IMR-90 (cell line): ENCODE results near the gene DNAJB7. TPM values are rescaled to one million over a fixed set of nuclear protein-coding genes. Genes with fewer than 3 reads are reported as not detected.

Source experiments
- ATAC-seq: fragments of 200-7000 bp; cut with Tn5 transposase; 2 replicates; pipeline ENCODE4 v1.9.1; 2020; ENCODE audit warnings: low read depth, mild to moderate bottlenecking, moderate library complexity
- BruUV-seq: library from RNA; stranded (reverse); fragments of 400-500 nt; replicated peaks from 2 replicates; lab custom pipeline; 2021; lab: Mats Ljungman, UMichigan
- CTCF ChIA-PET: fragments of 300-600 bp; formaldehyde crosslinking; extraction: SDS; loops from one replicate; lab custom pipeline; 2021; ENCODE audit warnings: antibody characterized with exemption; lab: Yijun Ruan, JAX
- POLR2A ChIA-PET: fragments of 300-600 bp; sonication (Branson Sonifier 250); formaldehyde crosslinking; loops from one replicate; lab custom pipeline; 2022; ENCODE audit warnings: antibody characterized with exemption; ENCODE audit not compliant: unreplicated experiment; lab: Charles Lee
- DNase-seq: peaks from one replicate; pipeline ENCODE4 v3.0.0; 2013
- H2AFZ ChIP-seq: replicated peaks from 2 replicates; pipeline ENCODE3; 2013; ENCODE audit warnings: low read length, mild to moderate bottlenecking; ENCODE audit not compliant: poor library complexity
- H2AK5ac ChIP-seq: 2 replicates; pipeline ENCODE4 v1.6.1; 2013; ENCODE audit warnings: low read depth, low read length, inconsistent platforms
- H2AK9ac ChIP-seq: replicated peaks from 2 replicates; pipeline ENCODE3; 2013; ENCODE audit warnings: mild to moderate bottlenecking, low read depth, low read length, moderate library complexity; ENCODE audit not compliant: poor library complexity
- H2BK120ac ChIP-seq: 2 replicates; pipeline ENCODE4 v1.6.1; 2013; ENCODE audit warnings: low read depth, low read length, inconsistent platforms
- H2BK15ac ChIP-seq: 3 replicates; pipeline ENCODE4 v1.6.1; 2013; ENCODE audit warnings: low read depth, low read length, inconsistent platforms
- H2BK20ac ChIP-seq: 2 replicates; pipeline ENCODE4 v1.6.1; 2013; ENCODE audit warnings: low read depth, mild to moderate bottlenecking, inconsistent platforms, low read length, moderate library complexity
- H2BK5ac ChIP-seq: 2 replicates; pipeline ENCODE4 v1.6.1; 2013; ENCODE audit warnings: mild to moderate bottlenecking, low read depth, low read length, inconsistent platforms; ENCODE audit not compliant: poor library complexity, severe bottlenecking
- H3K14ac ChIP-seq: replicated peaks from 2 replicates; pipeline ENCODE4 v1.6.1; 2013; ENCODE audit warnings: low read depth, low read length, inconsistent platforms
- H3K18ac ChIP-seq: 2 replicates; pipeline ENCODE4 v1.6.1; 2013; ENCODE audit warnings: low read depth, low read length, control low read depth
- H3K23ac ChIP-seq: 2 replicates; pipeline ENCODE4 v1.6.1; 2013; ENCODE audit warnings: low read depth, low read length, inconsistent platforms
- H3K27ac ChIP-seq: 2 replicates; pipeline ENCODE4 v1.5.1; 2013; ENCODE audit warnings: mild to moderate bottlenecking, control low read depth, low read length; ENCODE audit not compliant: insufficient read depth
- H3K27me3 ChIP-seq: 2 replicates; pipeline ENCODE4 v1.6.1; 2013; ENCODE audit warnings: low read length; ENCODE audit not compliant: control insufficient read depth, insufficient read depth
- H3K36me3 ChIP-seq: 2 replicates; pipeline ENCODE4 v1.6.1; 2013; ENCODE audit warnings: low read length, mixed read lengths; ENCODE audit not compliant: control insufficient read depth, insufficient read depth
- H3K4ac ChIP-seq: 2 replicates; pipeline ENCODE4 v1.6.1; 2013; ENCODE audit warnings: low read depth, low read length, inconsistent platforms
- H3K4me1 ChIP-seq: 2 replicates; pipeline ENCODE4 v1.6.1; 2013; ENCODE audit warnings: low read length, mixed read lengths; ENCODE audit not compliant: control insufficient read depth, insufficient read depth
- H3K4me2 ChIP-seq: 2 replicates; pipeline ENCODE4 v1.6.1; 2013; ENCODE audit warnings: low read depth, mild to moderate bottlenecking, control low read depth, low read length, moderate library complexity
- H3K4me3 ChIP-seq: 2 replicates; pipeline ENCODE4 v1.5.1; 2013; ENCODE audit warnings: low read depth, mild to moderate bottlenecking, control low read depth, low read length, moderate library complexity; ENCODE audit not compliant: insufficient read depth
- H3K56ac ChIP-seq: 2 replicates; pipeline ENCODE4 v1.6.1; 2013; ENCODE audit warnings: low read length, inconsistent platforms; ENCODE audit not compliant: insufficient read depth; ENCODE audit errors: extremely low read depth
- H3K79me1 ChIP-seq, 2 experiments: 2 replicates each; pipeline ENCODE4 v1.6.1; 2013; ENCODE audit warnings: low read length in 2 of 2, inconsistent platforms in 1 of 2, low read depth in 1 of 2
- H3K9ac ChIP-seq: 2 replicates; pipeline ENCODE4 v1.6.1; 2013; ENCODE audit warnings: low read depth, low read length, control low read depth
- H3K9me1 ChIP-seq: 2 replicates; pipeline ENCODE4 v1.6.1; 2013; ENCODE audit warnings: low read length, inconsistent platforms; ENCODE audit not compliant: insufficient read depth
- H3K9me3 ChIP-seq: 2 replicates; pipeline ENCODE4 v1.6.1; 2013; ENCODE audit warnings: low read length; ENCODE audit not compliant: control insufficient read depth, insufficient read depth
- H4K20me1 ChIP-seq: 2 replicates; pipeline ENCODE4 v1.6.1; 2013; ENCODE audit warnings: low read length, inconsistent platforms; ENCODE audit not compliant: insufficient read depth
- H4K5ac ChIP-seq: 2 replicates; pipeline ENCODE4 v1.6.1; 2013; ENCODE audit warnings: mild to moderate bottlenecking, low read depth, low read length, control low read depth
- H4K8ac ChIP-seq, 2 experiments: 2 replicates each; pipeline ENCODE4 v1.6.1; 2013; ENCODE audit warnings: low read depth in 2 of 2, low read length in 2 of 2, control low read depth in 1 of 2, inconsistent platforms in 1 of 2
- H4K91ac ChIP-seq: 2 replicates; pipeline ENCODE4 v1.6.1; 2013; ENCODE audit warnings: low read depth, low read length, inconsistent platforms; ENCODE audit not compliant: insufficient read depth
- BHLHE40 ChIP-seq: fragments of 150-350 bp; IDR thresholded peaks from 2 replicates; pipeline ENCODE4 v1.6.1; 2016; ENCODE audit warnings: mild to moderate bottlenecking, low read depth, low read length
- CHD1 ChIP-seq: IDR thresholded peaks from 2 replicates; pipeline ENCODE4 v1.6.1; 2012; ENCODE audit warnings: low read depth, low read length, improper control_type of control experiment
- FOS ChIP-seq: fragments of 150-350 bp; IDR thresholded peaks from 2 replicates; pipeline ENCODE4 v1.6.1; 2016; ENCODE audit warnings: low read depth, low read length
- MAZ ChIP-seq: IDR thresholded peaks from 2 replicates; pipeline ENCODE4 v1.6.1; 2012; ENCODE audit warnings: low read depth, mild to moderate bottlenecking, low read length, improper control_type of control experiment, moderate library complexity, borderline replicate concordance
- MXI1 ChIP-seq: IDR thresholded peaks from 2 replicates; pipeline ENCODE4 v1.6.1; 2012; ENCODE audit warnings: low read depth, mild to moderate bottlenecking, low read length, moderate library complexity, borderline replicate concordance
- POLR2A ChIP-seq: IDR thresholded peaks from 2 replicates; pipeline ENCODE4 v1.6.1; 2012; ENCODE audit warnings: mild to moderate bottlenecking, low read depth, low read length
- WGBS, 2 experiments: methylation state at CpG; one replicate each; pipeline versions ENCODE4 v1.1.5 to v1.1.7; 2013; ENCODE audit warnings: missing lambda C conversion rate in 2 of 2; ENCODE audit not compliant: insufficient read length in 1 of 2; ENCODE audit errors: extremely low coverage in 2 of 2; 5-methylcytosine and 5-hydroxymethylcytosine counted together
- dilution Hi-C: fragments of 300-500 bp; cut with HindIII; formaldehyde crosslinking; loops from one replicate; pipeline ENCODE4 v1.14.3; 2018; ENCODE audit warnings: low sequenced_read_pairs; ENCODE audit not compliant: unreplicated experiment
- in situ Hi-C: fragments of 300-500 bp; cut with MboI; formaldehyde crosslinking; loops from 3 replicates; pipeline ENCODE4 v1.14.3; 2019; ENCODE audit warnings: low sequenced_read_pairs, inconsistent platforms, mixed read lengths
- intact Hi-C: fragments of 100-400 bp; cut with micrococcal nuclease; formaldehyde crosslinking; loops from 2 replicates; pipeline ENCODE4 v1.10.0; 2022
- polyA plus RNA-seq, 3 experiments: library from polyadenylated mRNA; depleted of rRNA; stranded (reverse); fragments of >200 nt; gene quantifications; 2 replicates each; pipeline ENCODE4 v1.2.3, GENCODE V29; 2012; ENCODE audit warnings: low replicate concordance in 1 of 3
- total RNA-seq: library from RNA; depleted of rRNA; stranded (reverse); fragments of >200 nt; gene quantifications from 2 replicates; pipeline ENCODE4 v1.2.3, GENCODE V29; 2012
- TF ChIP-seq, protein P1 (sequence below): fragments of 150-350 bp; IDR thresholded peaks from 2 replicates; pipeline ENCODE4 v1.6.1; 2017; ENCODE audit warnings: mild to moderate bottlenecking, antibody characterized with exemption, low read length, low read depth
- TF ChIP-seq, protein P2 (sequence below): fragments of 150-350 bp; IDR thresholded peaks from 2 replicates; pipeline ENCODE4 v1.6.1; 2016; ENCODE audit warnings: low read depth, mild to moderate bottlenecking, low read length, moderate library complexity, borderline replicate concordance
- TF ChIP-seq, protein P3 (sequence below): conservative IDR thresholded peaks from 2 replicates; pipeline ENCODE4 v1.5.1; 2012; ENCODE audit warnings: mild to moderate bottlenecking, low read depth, low read length, improper control_type of control experiment

The DNAJB7 gene
- total and polyA plus RNA-seq, 2 of the 4 experiments (the other 2 are of a cell fraction), result not detected

DNA sequence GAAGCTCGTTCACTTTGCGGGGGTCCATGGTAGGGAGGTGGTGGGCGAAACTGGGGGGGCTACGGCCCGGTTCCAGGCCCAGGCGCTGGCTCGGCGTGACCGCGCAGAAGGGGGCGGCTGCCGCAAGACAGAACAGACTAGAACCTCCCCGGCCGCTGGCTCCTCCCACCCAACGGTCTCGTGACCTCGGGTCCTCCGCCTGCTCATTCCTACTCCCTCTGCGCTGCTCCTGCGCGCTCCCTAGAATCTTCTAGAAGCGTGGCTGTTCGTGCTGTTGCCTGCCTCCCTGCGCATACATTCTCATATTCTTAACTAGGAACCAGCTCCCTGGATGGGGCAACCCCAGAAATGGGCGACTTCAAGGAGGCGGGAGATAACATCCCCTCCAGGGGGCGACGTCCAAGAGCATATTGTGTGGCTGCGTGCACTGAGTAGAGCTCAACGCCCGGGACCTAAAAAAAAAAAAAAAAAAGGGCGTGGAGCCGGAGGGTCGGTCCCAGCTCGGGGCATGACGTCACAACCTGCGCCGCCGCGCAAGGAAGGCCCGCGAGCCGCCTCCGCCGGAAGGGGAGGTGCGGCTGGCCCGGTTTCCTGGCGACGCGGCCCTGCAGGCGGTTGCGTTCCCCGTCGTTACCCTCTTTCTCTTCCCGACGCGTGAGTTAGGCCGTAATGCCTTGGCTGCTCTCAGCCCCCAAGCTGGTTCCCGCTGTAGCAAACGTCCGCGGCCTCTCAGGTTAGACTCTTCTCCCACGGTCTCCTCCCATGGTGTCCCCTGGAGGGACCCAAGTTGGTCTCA, 5.2 kb downstream of the DNAJB7 start, which contains the start of the genes ST13 and XPNPEP3:
ST13 (minus strand) TSS at position 127 of the 796 bp plus-strand sequence; CDS start at position 28, 99 bp downstream.
XPNPEP3 (plus strand) TSS at position 636 of the 796 bp plus-strand sequence; CDS start at position 670, 34 bp downstream.
- no TSS peak for BruUV-seq
- ATAC-seq (peak; percentile 98), DNase-seq (peak; percentile 95)
- Histone ChIP-seq H3K4ac (peak within 1 kb of the TSS; percentile 96), H3K9me1 (0 out of 2 replicates have a peak, but pooled peaks cover 3% of the 10 kb centered on the region), H4K8ac (peak within 1 kb of the TSS; percentile 93 to 100), H2BK5ac (peak within 1 kb of the TSS; percentile 95), H2AK5ac (peak within 1 kb of the TSS; percentile 90), H3K14ac (peak within 1 kb of the TSS; percentile 94), H3K56ac (peak within 1 kb of the TSS; percentile 98), H3K4me3 (peak within 1 kb of the TSS; percentile 67), H3K4me1 (peaks cover 9% of the 10 kb centered on the region), H3K4me2 (peak within 1 kb of the TSS; percentile 88), H2BK120ac (peak within 1 kb of the TSS; percentile 92), H4K5ac (peak within 1 kb of the TSS; percentile 96), H2AK9ac (peak within 1 kb of the TSS; percentile 99), H4K20me1 (peaks cover 35% of the 10 kb centered on the region), H2BK20ac (peak within 1 kb of the TSS; percentile 68; the same call in 1 of the 2 replicates), H2BK15ac (peak within 1 kb of the TSS; percentile 100; the same call in 2 of the 3 replicates), H3K9ac (peak within 1 kb of the TSS; percentile 95), H3K9me3 (no peaks in the 10 kb centered on the region), H3K79me1 (peaks cover 8 to 49% of the 10 kb centered on the region in 2 experiments), H4K91ac (peak within 1 kb of the TSS; percentile 96), H3K27ac (peak within 1 kb of the TSS; percentile 96), H2AFZ (peak within 1 kb of the TSS; percentile 94), H3K18ac (peak within 1 kb of the TSS; percentile 95), H3K36me3 (peaks cover 1% of the 10 kb centered on the region; the same call in 1 of the 2 replicates), H3K27me3 (no peaks in the 10 kb centered on the region), H3K23ac (peak within 1 kb of the TSS; percentile 98)
- ChIA-PET CTCF (no interaction called here), POLR2A (interaction anchor here (0.6 kb wide), 2 partner anchors 47 to 145 kb away, joined by 5 to 10 read pairs; no protein-coding TSS in a partner anchor)
- intact Hi-C loops (no loop called here), in situ Hi-C loops (no loop called here), dilution Hi-C loops (no loop called here)
- TF ChIP-seq CHD1 (peak; percentile 69; the same call in 1 of the 2 replicates), MAZ (peak; percentile 36; the same call in 1 of the 2 replicates), FOS (no peak), BHLHE40 (peak; percentile 77; the same call in 1 of the 2 replicates), POLR2A (peak; percentile 73; the same call in 1 of the 2 replicates), MXI1 (peak; percentile 85)
- TF ChIP-seq, protein P1, sequence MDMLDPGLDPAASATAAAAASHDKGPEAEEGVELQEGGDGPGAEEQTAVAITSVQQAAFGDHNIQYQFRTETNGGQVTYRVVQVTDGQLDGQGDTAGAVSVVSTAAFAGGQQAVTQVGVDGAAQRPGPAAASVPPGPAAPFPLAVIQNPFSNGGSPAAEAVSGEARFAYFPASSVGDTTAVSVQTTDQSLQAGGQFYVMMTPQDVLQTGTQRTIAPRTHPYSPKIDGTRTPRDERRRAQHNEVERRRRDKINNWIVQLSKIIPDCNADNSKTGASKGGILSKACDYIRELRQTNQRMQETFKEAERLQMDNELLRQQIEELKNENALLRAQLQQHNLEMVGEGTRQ, result peak; percentile 86
- TF ChIP-seq, protein P2, sequence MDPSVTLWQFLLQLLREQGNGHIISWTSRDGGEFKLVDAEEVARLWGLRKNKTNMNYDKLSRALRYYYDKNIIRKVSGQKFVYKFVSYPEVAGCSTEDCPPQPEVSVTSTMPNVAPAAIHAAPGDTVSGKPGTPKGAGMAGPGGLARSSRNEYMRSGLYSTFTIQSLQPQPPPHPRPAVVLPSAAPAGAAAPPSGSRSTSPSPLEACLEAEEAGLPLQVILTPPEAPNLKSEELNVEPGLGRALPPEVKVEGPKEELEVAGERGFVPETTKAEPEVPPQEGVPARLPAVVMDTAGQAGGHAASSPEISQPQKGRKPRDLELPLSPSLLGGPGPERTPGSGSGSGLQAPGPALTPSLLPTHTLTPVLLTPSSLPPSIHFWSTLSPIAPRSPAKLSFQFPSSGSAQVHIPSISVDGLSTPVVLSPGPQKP, result no peak
- TF ChIP-seq, protein P3, sequence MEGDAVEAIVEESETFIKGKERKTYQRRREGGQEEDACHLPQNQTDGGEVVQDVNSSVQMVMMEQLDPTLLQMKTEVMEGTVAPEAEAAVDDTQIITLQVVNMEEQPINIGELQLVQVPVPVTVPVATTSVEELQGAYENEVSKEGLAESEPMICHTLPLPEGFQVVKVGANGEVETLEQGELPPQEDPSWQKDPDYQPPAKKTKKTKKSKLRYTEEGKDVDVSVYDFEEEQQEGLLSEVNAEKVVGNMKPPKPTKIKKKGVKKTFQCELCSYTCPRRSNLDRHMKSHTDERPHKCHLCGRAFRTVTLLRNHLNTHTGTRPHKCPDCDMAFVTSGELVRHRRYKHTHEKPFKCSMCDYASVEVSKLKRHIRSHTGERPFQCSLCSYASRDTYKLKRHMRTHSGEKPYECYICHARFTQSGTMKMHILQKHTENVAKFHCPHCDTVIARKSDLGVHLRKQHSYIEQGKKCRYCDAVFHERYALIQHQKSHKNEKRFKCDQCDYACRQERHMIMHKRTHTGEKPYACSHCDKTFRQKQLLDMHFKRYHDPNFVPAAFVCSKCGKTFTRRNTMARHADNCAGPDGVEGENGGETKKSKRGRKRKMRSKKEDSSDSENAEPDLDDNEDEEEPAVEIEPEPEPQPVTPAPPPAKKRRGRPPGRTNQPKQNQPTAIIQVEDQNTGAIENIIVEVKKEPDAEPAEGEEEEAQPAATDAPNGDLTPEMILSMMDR, result 0 out of 2 replicates have a peak, but pooled peaks have one; percentile 29
- 0% methylated on average over 30 of the region's 63 CpGs; no CpG with 5 or more reads in 1 of the 2 experiments for WGBS, 2 experiments
